ENCODE results near the gene EFHC2.

DNA sequence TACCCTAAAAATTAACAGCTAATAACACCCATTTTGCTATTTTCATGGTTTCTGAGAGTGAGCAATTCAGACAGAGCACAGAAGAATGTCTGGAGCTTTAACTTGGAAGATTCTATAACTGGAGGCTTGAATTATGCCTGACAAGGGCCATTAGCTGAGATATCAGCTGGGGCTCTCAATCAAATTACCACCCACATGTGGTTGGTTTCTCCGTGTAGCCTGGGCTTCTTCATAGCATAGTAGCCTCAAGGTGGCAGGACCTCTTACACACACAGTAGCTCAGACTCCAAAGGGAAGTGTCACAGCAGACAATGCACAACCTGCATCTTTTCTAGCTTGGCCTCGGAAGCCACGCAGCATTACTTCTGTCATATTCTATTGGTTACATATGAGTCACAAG, 127.3 kb downstream of the EFHC2 start:
- TF ChIP-seq EZH2 (IDR thresholded peaks at IDR 0.05) = no peak
- no peak for TF ChIP-seq YY1 (IDR thresholded peaks at IDR 0.05; ENCODE audit: extremely low read depth, insufficient replicate concordance, low read depth, low read length)
- TF ChIP-seq CBX3 (IDR thresholded peaks at IDR 0.05; ENCODE audit: low read depth) = no peak
- no peak for TF ChIP-seq CTCF (IDR thresholded peaks at IDR 0.05 in 2 of 3, conservative IDR thresholded peaks at IDR 0.05 in 1 of 3; ENCODE audit: borderline replicate concordance in 1 of 3, insufficient read depth in 1 of 3, low read depth in 2 of 3, low read length in 2 of 3)
